Inferior parietal cortex (tissue), 1 donor: Measurements from ENCODE around the gene EVA1C.
"Not testable (repeated sequence)": the region's sequence is repeated elsewhere in the genome, so short reads cannot be mapped to it uniquely, and the experiment has no call there.

Experiments
- DNase-seq: peaks from one replicate; pipeline ENCODE4 v3.0.0-alpha.2; 2016; ENCODE audit errors: extremely low spot score

The EVA1C gene

DNA sequence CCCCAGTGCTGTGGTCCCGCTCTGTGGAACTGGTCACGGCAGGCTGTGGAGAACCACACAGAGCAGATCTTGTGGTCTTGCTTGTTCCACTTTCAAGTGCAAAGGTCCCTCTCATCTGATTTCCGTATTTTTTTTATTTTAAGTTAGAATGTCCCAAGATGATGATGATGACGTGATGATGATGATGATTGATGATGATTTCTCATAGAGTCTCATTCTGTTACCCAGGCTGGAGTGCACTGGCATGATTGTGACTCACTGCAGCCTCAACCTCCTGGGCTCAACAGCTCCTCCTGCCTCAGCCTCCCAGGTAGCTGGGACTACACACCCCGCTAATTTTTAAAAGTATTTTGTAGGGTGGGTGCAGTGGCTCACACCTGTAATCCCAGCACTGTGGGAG lies 12.2 kb downstream of the EVA1C start:
- DNase-seq = no peak

DNA sequence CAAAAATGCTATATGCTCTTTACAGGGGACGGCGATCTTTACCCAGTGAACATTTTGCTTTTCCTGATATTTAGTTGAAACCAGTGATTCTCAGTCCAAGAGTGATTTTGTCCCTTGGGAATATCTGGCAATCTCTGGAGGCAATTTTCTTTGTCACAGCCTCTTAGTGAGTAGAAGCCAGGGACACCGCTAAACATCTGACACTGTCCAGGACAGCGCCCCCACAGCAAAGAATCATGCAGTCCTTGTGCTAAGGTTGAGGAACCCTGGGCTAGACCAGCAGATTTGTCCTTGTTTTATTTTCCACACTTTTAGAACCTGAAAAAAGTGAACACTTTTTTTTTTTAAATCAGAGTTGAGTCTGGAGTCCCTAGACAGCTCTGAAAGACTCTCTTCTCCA lies 13.1 kb downstream of the EVA1C start:
- DNase-seq = no peak

DNA sequence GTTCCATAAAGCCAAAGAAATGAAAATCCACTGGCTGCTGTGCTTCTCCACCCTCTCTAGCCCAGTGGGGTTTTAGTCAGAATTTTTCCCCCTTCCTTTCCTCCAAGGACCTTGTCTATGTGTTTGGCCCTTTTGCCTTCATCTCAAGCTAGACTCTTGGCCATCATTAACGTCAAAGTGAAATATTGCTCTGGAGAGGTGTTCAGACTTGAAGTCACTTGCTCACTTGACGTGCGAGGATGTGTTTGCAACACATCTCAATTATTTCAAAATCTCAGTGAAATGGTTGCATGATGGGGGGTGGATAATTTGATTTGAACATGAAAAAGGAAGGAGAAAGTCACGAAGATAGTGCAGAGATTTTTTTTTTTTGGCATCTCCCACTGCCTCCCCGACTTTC lies 13.6 kb downstream of the EVA1C start:
- no peak for DNase-seq

DNA sequence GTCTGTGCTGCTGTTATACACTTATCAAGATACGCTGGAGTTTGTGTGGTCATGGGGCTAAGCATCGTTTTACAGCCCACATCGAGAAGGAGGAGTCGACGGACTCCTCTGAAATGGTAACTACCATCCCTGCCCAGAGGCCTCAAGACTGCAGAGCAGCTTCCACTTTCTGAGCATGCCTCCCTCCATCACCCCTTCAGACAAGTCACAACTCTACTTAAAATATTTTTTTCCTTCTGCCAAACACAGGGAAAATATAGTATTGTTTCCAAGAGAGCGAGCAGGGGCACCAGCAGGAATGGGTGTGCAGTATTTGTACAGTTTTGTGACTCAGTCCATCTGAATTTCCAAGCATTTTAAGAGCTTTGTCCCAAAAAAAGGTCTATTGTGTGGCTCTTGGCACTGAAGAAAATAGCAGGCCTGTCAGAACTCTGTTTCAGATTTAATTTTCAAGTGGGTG lies 14.1 kb downstream of the EVA1C start:
- peak; percentile 68 for DNase-seq

DNA sequence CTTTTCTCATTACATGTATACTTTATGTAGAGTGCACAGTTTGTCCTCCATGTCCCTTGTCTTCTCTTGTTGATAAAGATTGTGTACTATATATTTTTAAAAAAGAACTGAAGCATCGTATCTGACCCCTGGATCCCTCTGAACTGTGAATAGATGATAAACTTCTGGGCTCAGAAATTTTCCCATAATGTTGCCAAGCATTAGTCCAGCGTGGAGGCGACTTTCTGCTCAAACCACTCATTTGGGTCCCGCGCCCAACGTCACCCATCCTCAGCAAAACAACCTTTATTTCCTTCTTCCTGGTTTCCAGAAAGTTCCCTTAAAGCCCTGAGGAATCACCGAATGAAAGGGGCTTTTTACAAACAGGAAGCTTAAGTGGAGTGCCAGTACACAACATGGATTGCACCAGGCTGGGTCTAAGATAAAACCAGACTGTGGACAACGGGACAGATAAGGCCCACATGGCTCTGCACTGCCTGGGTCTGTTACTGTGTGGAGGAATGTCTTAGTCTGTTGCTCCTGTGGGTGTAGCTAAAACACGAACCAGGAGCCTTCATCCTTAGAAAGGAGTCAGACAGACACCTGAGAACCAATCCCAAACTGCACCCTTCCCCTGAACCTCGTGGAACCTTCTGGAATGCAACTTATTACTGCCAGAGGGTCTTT lies 15.6 kb downstream of the EVA1C start:
- DNase-seq = no peak

DNA sequence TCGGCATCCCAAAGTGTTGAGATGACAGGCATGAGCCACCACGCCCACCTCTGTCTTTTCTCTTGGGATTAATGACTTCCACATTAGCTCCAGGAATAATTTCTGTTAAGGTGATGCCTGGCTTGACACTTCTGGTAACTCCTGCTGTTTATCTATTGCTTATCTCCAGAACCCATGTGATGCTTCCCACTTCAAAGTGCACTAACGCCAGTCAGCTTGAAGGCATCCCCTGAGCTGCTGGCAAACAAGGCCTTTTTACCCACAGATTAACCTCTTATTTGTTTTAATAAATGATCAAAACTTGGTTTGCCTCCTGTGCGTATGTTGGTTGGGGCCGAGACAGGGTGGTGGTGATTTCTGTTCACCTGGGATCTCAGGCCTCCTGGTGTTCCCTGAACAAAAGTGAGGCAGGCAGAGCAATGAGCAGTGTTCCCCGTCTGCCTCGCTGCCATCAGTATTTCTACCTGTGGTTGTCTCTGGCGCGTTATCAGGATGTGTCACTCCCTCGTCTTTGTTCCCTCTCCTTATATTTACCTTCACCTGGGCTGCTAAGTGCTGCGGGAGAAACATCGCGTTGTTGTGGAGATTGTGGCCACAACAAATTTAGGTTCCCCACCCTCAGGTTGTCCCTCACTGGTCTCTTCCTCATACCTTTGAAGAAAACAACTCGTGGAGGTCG lies 20.6 kb downstream of the EVA1C start:
- not testable (repeated sequence) for DNase-seq

DNA sequence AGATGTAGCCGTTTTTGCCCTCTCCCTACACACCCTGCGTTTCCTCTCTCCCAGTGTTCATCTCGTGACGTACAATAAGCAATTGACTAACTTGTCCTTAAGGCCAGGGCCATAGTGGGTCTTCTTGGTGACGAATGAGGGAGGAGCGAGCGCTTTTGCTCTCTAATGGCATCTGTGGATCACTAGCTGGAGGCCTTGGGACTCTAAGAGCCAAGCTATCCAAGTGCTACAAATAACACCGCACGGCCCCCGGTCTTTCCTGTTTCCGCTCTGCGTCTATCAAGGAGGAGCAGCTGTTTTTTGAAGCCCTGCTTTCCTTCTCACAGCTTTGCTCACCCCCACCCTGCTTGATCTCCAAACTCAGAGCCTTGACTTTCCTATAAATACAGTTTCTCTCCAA lies 25.2 kb downstream of the EVA1C start:
- DNase-seq = no peak

DNA sequence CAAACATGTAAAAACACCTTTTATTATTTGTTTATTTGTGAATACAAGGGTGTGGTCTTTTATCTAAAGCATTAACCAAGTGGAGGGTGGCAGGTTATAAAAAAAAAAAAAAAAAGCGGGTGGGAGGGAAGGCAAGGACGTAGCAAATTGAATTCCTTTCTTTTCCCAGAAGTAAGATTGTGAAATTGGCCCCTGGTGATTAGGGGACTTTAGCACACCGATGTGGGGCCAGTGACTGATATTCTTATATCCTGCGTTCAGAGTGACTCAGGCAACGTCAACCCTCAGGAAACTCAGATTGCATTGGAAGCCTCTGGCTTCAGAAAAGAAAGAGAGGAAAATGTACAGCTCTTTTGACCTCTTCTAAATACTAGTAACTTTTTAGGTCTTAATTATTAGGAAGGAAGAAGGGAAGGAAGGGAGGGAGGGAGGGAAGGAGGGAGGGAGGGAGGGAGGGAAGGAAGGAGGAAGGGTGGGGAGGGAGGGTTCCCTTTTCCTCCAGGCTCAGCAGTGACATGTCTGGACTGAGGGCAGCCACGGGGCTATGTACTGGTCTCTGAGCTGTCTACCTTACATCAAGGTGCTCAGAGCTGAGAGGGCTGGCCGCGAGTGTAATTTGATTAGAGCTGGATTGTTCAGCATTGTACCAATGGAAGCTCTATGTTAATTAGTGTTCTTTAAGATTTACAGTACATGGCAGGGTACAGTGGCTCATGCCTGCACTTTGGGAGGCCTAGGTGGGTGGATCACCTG lies 30.2 kb downstream of the EVA1C start:
- DNase-seq = no peak

DNA sequence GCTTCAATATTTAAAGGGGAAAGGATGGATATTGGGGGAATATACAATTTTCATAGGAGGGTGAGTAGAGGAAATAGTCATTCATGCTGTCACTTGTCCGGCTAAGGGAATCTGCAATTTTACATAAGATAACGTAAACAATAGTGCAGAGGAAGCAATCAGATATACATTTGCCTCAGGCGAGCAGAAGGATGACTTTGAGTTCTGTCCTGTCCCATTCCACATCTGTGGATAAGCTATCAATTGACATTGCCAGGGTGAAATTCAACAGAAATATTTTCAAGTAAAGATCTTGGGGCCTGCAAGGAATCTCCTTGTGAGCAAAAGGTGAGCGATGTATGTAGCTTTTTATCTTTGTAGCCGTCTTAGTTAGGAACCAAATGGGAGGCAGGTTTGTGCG lies 32.6 kb downstream of the EVA1C start:
- no peak for DNase-seq

DNA sequence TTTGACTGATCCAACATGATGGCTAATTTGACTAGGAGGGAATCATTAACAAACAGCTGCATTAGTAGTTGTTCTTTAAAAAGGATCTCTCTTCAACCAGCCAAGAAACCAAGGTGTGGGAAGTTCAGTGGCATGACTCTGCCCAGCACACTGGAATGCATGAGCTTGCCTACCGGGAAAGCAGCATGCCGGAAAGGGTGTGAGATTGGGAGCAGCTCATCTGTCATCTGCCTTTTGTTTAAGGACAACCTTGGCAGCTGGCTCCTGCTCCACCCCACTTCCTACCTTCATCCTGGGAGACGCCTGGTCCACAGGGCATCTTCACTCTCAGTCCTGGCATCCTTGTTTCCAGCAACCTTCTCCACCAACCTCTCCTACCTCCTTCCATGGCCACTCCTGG lies 33.9 kb downstream of the EVA1C start:
- DNase-seq = not testable (repeated sequence)

DNA sequence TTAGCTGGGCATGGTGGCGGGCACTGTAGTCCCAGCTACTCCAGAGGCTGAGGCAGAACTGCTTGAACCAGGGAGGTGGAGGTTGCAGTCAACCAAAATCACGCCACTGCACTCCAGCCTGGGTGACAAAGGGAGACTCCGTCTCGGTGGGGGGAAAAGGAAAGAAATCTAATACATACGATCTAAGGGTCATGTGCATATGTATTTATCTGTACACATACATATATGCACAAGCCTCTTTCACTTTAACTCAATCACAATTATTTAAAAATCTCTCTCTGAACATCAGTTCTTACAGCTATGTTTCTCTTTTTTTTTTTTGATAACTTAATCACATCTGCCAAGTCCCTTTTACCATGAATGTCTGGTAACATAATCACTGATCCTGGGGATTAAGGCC lies 34.7 kb downstream of the EVA1C start:
- DNase-seq = no peak

DNA sequence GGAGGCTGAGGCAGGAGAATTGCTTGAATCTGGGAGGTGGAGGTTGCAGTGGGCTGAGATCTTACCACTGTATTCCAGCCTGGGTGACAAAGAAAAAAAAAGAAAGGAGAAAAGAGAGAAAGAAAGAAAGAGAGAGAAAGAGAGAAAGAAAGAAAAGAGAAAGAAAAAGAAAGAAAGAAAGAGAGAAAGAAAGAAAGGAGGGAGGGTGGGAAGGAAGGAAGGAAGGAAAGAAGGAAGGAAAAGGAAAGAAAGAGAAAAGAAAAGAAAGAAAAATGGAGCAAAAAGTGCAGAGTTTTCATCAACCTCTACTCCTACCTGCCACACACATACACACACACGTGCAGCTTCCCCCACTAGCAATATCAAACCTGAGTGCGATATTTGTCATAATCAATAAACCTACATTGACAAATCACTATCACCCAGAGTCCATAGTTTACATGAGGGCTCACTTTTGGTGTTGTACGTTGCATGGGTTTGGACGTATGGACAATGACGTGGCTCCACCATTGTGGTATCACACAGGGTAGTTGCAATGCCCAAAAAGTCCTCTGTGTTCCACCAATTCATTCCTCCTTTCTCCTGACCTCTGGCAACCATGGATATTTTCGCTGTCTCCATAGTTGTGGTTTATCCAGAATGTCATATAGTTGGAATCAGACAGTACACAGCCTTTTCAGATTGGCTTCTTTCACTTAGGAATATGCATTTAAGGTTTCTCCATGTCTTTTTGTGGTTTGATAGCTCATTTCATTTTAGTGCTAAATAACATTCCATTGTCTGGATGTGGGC lies 36.5 kb downstream of the EVA1C start:
- no peak for DNase-seq

DNA sequence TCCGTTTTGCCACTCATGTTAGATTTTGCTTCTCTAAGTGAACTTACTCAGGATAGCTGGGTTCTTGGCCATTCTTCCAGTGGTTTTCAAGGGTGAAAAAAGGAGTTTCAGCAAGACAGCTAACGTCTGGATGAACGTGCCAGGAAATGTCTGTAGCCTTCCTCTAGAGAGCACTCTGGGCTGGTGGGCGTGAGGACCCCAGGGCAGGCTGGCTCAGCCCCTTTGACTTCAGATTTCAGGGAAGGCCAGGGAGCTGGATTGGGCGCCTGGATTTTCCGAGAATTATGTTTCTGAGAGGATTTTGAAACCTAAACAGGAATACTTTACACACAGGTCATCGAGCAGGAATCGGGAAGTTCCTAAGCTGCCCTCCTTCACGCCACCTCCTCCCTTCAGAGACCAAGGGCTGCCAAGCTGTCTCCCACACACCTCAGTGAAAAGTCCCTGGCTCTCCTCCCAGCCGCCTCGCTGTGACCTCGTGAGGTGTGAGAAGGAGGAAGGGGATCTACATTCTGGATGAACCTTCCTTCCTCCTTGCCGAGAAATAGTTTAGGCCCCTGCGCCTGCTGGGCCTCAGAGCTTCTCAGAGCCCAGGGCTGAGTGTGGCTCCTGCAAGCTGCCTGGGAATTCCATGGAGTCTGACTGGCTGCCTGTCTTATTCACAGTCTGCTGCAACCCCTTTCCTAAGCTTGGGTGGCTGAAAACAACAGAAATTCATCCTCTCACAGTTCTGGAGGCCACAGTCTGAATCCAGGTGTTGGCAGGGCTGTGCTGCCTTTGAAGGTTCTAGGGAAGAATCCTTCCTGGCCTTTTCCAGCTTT lies 38.6 kb downstream of the EVA1C start:
- not testable (repeated sequence) for DNase-seq

DNA sequence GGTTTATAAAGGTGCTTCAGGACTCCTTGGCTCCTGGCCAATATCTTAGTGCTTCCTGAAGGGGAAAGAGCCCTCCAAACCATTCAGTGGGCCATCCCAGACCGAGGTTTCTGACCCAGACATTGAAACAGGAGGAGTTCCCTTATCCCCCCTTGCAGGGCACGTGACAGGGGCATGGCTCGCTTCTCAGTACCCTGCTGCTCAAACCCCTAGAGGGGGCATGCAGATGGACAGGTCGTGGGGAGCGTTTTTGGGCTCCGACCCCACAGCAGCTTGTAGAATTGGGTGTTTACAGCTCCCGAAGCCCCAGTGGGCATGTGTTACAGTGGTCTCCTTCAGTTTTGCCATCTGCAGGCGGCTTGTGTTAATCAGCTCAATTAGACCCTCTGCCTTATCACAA lies 39.7 kb downstream of the EVA1C start:
- not testable (repeated sequence) for DNase-seq

DNA sequence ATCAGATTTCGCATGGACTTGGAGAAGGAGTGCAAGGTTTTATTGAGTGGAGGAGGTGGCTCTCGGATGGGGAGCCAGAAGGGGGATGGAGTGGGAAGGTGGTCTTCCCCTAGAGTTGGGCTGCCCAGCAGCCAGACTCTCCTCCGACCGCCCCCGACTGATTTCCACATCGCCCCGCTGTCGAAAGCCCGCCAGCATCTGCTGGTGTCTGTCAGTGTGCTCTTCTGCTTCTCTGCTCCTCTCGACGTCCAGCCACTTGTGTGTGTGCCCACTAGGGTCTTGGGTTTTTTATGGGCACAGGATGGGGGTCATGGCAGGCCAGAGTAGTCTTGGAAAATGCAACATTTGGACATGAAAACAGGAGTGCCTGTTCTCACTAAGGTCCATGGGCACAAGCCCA lies 40.1 kb downstream of the EVA1C start:
- no peak for DNase-seq

DNA sequence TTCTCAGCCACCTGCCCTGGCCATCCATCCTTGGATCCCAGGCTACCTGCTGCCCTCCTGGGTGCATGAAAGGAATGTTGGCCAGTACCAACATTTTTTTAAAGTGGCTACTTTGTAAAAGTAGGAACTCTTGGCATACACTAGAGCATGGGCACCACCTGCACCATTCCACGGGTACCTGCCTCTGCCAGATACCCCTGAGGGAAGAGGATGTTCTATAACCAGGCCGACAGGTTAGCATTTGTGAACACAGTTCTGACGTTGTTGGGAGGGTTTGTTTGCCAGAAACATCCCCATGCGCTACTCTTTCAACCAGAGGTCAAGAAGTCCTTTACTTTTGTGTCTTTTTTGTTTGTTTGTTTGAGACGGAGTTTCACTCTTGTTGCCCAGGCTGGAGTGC lies 43.0 kb downstream of the EVA1C start:
- DNase-seq = no peak

DNA sequence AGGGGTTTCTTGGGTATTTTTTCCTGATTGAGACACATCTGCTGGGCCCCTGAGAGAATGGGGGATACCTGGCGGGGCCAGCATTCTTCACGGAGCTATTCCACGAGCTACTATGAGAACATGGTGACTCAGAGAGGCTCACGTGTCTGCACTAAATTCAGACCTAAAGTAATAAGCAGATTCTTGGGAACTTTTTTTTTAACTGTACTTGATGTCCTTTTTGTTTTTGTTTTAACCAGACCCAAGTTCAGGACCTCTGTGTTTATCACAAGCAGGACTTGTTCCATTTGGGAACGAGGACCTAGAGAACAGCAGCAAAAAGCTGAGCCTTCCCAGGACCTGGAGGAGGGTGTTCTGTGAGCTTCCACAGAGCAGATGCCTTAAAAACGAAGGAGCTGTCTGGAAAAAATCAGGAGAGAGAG lies 44.0 kb downstream of the EVA1C start:
- DNase-seq = no peak

DNA sequence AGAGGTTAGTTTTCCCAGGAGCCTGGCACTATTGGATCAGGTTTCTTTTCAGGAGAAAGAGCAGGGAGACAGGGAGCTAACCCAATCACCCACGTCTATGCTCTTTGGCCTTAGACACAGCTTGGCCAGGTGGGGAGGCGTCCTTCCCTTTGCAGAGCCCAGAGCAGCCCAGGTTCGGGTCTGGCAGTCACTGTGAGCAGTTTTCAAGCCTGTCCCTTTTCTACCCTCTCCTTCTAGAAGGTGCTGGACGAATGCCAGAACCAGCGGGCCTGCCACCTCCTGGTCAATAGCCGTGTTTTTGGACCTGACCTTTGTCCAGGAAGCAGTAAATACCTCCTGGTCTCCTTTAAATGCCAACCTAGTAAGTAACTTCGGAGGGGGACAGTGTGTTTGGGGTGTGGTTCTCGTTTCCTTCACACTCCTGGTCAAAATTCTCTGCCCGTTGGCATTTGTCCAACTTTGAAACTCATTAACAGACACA lies 44.9 kb downstream of the EVA1C start:
- no peak for DNase-seq

DNA sequence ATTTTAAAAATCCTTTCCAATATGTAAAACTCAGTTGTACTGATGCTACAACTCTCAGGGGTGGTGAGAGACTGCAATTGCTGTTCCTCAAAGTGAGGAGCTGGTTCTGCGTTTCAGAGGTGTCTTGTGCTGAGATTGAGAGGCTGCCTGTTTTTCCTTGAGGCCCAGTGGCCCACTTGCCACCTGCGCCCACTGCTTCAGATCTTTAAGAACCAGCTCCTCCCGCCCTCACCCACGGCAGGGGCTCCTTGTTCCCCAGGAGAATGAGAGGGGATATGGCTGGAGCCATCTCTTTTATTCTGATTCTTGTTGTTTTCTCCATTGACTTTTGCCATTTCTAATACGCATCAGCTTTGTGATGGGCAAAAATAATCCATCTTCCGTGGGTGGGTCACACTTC lies 45.5 kb downstream of the EVA1C start:
- DNase-seq = no peak

DNA sequence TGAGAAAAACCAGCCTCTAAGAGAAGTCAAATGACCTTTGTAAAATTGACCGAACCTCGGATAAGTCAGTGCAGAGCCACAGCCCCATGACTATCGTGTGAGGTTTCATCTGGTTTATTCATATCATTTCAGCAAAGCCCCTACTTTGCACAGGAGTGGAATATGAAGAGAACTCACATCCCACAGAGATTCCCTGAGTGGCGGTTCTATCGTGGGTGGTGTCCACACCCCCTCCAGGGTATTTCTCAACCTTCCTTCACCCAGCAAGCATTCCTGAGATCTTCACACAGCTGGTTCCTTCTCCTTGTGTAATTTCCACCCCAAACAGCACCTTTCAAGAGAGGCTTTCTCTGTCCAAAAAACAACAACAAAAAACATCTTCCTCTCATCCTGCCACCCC lies 47.5 kb downstream of the EVA1C start:
- DNase-seq = no peak

DNA sequence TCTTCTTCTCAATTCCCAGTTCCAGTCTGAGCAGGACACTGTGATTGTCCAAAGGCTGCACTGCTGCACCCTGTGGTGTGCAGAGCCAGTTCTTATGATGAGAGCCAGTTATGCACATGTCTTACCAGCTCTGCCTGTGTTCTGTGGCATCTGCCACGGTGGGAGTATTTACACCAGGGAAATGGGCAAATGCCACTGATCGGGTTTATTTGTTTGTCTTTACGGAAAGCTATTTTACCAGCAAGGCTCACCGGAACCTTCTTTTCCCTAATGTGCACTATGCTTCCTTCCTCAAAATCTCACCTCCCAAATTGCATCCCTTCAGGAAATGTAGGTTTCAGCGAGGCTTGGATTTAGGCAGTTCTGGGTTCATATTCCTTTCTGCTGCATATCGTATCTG lies 49.0 kb downstream of the EVA1C start:
- no peak for DNase-seq
